TTC549 (cell line): Measurements from ENCODE around the gene C2CD2.
"Not testable (repeated sequence)": the region's sequence is repeated elsewhere in the genome, so short reads cannot be mapped to it uniquely, and the experiment has no call there.

Experiments used
- FAIRE-seq: peaks from 2 replicates; lab custom pipeline; 2012; peaks lifted over from hg19 to GRCh38; lab: Jason Lieb, UNC

C2CD2 gene

GRCh38 chr21:41957991-41958766 lies 4.4 kb upstream of the C2CD2 start:
- FAIRE-seq, result no peak

GRCh38 chr21:41956926-41957729 lies 3.3 kb upstream of the C2CD2 start:
- no peak for FAIRE-seq

- FAIRE-seq, result no peak
These were observed 1.7 kb upstream of the C2CD2 start for GRCh38 chr21:41955516-41955915.

- FAIRE-seq, result no peak
These were observed 1.1 kb upstream of the C2CD2 start for GRCh38 chr21:41954654-41955499.

GRCh38 chr21:41953249-41953830 lies 478 bp downstream of the C2CD2 start:
- no peak for FAIRE-seq

- no peak for FAIRE-seq
These were observed 1.1 kb downstream of the C2CD2 start for GRCh38 chr21:41952568-41953248.

GRCh38 chr21:41951876-41952567 lies 1.8 kb downstream of the C2CD2 start:
- FAIRE-seq, result no peak

GRCh38 chr21:41950941-41951351 lies 2.9 kb downstream of the C2CD2 start:
- no peak for FAIRE-seq

- not testable (repeated sequence) for FAIRE-seq
These were observed 4.2 kb downstream of the C2CD2 start for GRCh38 chr21:41949631-41950030.

- FAIRE-seq, result no peak
These were observed 4.9 kb downstream of the C2CD2 start for GRCh38 chr21:41948901-41949300.

GRCh38 chr21:41948078-41948895 lies 5.5 kb downstream of the C2CD2 start:
- no peak for FAIRE-seq

GRCh38 chr21:41945982-41946381 lies 7.8 kb downstream of the C2CD2 start:
- no peak for FAIRE-seq

GRCh38 chr21:41943851-41944250 lies 10.0 kb downstream of the C2CD2 start:
- no peak for FAIRE-seq

- no peak for FAIRE-seq
These were observed 11.4 kb downstream of the C2CD2 start for GRCh38 chr21:41942457-41942856.

GRCh38 chr21:41941941-41942340 lies 11.9 kb downstream of the C2CD2 start:
- no peak for FAIRE-seq

- FAIRE-seq, result no peak
These were observed 13.4 kb downstream of the C2CD2 start for GRCh38 chr21:41940431-41940830.

- FAIRE-seq, result no peak
These were observed 14.4 kb downstream of the C2CD2 start for GRCh38 chr21:41939391-41939790.

- no peak for FAIRE-seq
These were observed 20.3 kb downstream of the C2CD2 start for GRCh38 chr21:41933313-41934079.

GRCh38 chr21:41932576-41933312 lies 21.1 kb downstream of the C2CD2 start:
- FAIRE-seq, result no peak
